Upper lobe of left lung (tissue), 4 donors: ENCODE measurements around the gene SHOC2.

Source experiments
- EP300 ChIP-seq, 4 donors: sonication (generic); formaldehyde crosslinking; IDR thresholded peaks; one replicate each; pipeline ENCODE4 v1.5.1; 2017; ENCODE audit warnings: antibody characterized with exemption in 4 of 4, control low read depth in 2 of 4
- POLR2A ChIP-seq, 4 donors: fragments of 450-650 bp; IDR thresholded peaks; one replicate each; pipeline ENCODE4 v1.5.1; 2016 to 2017; ENCODE audit warnings: antibody characterized with exemption in 4 of 4, mild to moderate bottlenecking in 2 of 4
- POLR2AphosphoS5 ChIP-seq, 2 donors: sonication (generic); formaldehyde crosslinking; IDR thresholded peaks; one replicate each; pipeline ENCODE4 v1.5.1; 2017; ENCODE audit warnings: antibody characterized with exemption in 2 of 2

GRCh38 chr10:110927461-110927860 is 8.1 kb downstream of the SHOC2 start:
- TF ChIP-seq POLR2AphosphoS5 (IDR thresholded peaks at IDR 0.05): no peak
- TF ChIP-seq POLR2A (IDR thresholded peaks at IDR 0.05): no peak
- no peak for TF ChIP-seq EP300 (IDR thresholded peaks at IDR 0.05)
